Keratinocyte (primary cell): ENCODE measurements around the gene CRB2. TPM values are rescaled to one million over a fixed set of nuclear protein-coding genes. Genes with fewer than 3 reads are reported as not detected.

Source experiments
- DNase-seq: peaks from one replicate; pipeline ENCODE4 v3.0.0-alpha.2; 2011; ENCODE audit warnings: low read depth, missing footprints, low spot score
- FAIRE-seq: peaks from 2 replicates; lab custom pipeline; 2011; peaks lifted over from hg19 to GRCh38; lab: Jason Lieb, UNC
- H2AFZ ChIP-seq: 2 replicates; pipeline ENCODE4 v1.6.0; 2012; ENCODE audit warnings: low read length, control low read depth, inconsistent platforms; ENCODE audit not compliant: control insufficient read depth
- H3K27ac ChIP-seq: 2 replicates; pipeline ENCODE4 v1.5.1; 2011; ENCODE audit warnings: low read length; ENCODE audit not compliant: control insufficient read depth, insufficient read depth
- H3K27me3 ChIP-seq: 3 replicates; pipeline ENCODE4 v1.6.0; 2011; ENCODE audit warnings: low read length; ENCODE audit not compliant: control insufficient read depth, insufficient read depth; ENCODE audit errors: extremely low read depth
- H3K36me3 ChIP-seq, 2 experiments: 2 replicates in 1 of 2; 3 replicates in 1 of 2; pipeline ENCODE4 v1.5.1; 2011; ENCODE audit warnings: low read length in 2 of 2, mild to moderate bottlenecking in 1 of 2; ENCODE audit not compliant: control insufficient read depth in 2 of 2, insufficient read depth in 2 of 2; ENCODE audit errors: extremely low read depth in 1 of 2
- H3K4me1 ChIP-seq: 3 replicates; pipeline ENCODE4 v1.5.1; 2011; ENCODE audit warnings: low read length; ENCODE audit not compliant: control insufficient read depth, insufficient read depth; ENCODE audit errors: extremely low read depth
- H3K4me2 ChIP-seq: 3 replicates; pipeline ENCODE4 v1.6.0; 2011; ENCODE audit warnings: low read depth, low read length; ENCODE audit not compliant: control insufficient read depth, insufficient read depth; ENCODE audit errors: extremely low read depth
- H3K4me3 ChIP-seq, 3 experiments: fragments of 200-600 bp in 1 of 3; sonication (generic) in 1 of 3; 2 replicates in 2 of 3; 3 replicates in 1 of 3; pipeline ENCODE4 v1.5.1; 2011 to 2016; ENCODE audit warnings: low read length in 3 of 3, mild to moderate bottlenecking in 3 of 3, control low read depth in 2 of 3, inconsistent platforms in 1 of 3, low read depth in 1 of 3, mixed read lengths in 1 of 3, mixed run types in 1 of 3, moderate library complexity in 1 of 3; ENCODE audit not compliant: control insufficient read depth in 2 of 3, insufficient read depth in 2 of 3; ENCODE audit errors: extremely low read depth in 1 of 3
- H3K79me2 ChIP-seq: 2 replicates; pipeline ENCODE4 v1.6.0; 2012; ENCODE audit warnings: low read length; ENCODE audit not compliant: control insufficient read depth, insufficient read depth
- H3K9ac ChIP-seq: 3 replicates; pipeline ENCODE4 v1.6.0; 2011; ENCODE audit warnings: low read length; ENCODE audit not compliant: control insufficient read depth, insufficient read depth; ENCODE audit errors: extremely low read depth
- H3K9me1 ChIP-seq: 3 replicates; pipeline ENCODE4 v1.6.0; 2011; ENCODE audit warnings: low read length; ENCODE audit not compliant: control insufficient read depth, insufficient read depth; ENCODE audit errors: extremely low read depth
- H3K9me3 ChIP-seq: 2 replicates; pipeline ENCODE4 v1.5.1; 2012; ENCODE audit warnings: low read depth, low read length; ENCODE audit not compliant: control insufficient read depth
- H4K20me1 ChIP-seq: 3 replicates; pipeline ENCODE4 v1.6.0; 2011; ENCODE audit warnings: low read length; ENCODE audit not compliant: control insufficient read depth, insufficient read depth; ENCODE audit errors: extremely low read depth
- EZH2 ChIP-seq: IDR thresholded peaks from one replicate; pipeline ENCODE4 v1.6.1; 2012; ENCODE audit warnings: inconsistent platforms, mild to moderate bottlenecking, low read length, moderate library complexity
- dilution Hi-C: fragments of 300-500 bp; cut with MboI; formaldehyde crosslinking; loops from one replicate; pipeline ENCODE4 v1.7.0; 2020; ENCODE audit warnings: low sequenced_read_pairs; ENCODE audit not compliant: extremely low pct_ligation_motif_present
- polyA plus RNA-seq, 5 experiments: library from polyadenylated mRNA; depleted of rRNA in 3 of 5; stranded (reverse) in 3 of 5; stranded (forward) in 1 of 5; unstranded in 1 of 5; fragments of >200 nt; gene quantifications; 1 replicate in 1 of 5; 2 replicates in 3 of 5; 3 replicates in 1 of 5; pipeline versions ENCODE4 v1.2.1 to v1.2.3, GENCODE V29; 2011 to 2012; ENCODE audit warnings: missing spikeins in 2 of 5, low read depth in 1 of 5, low replicate concordance in 1 of 5
- TF ChIP-seq, protein P1 (sequence below), 3 experiments: IDR thresholded peaks in 1 of 3; conservative IDR thresholded peaks in 1 of 3; optimal IDR thresholded peaks in 1 of 3; 2 replicates in 2 of 3; 3 replicates in 1 of 3; pipeline versions ENCODE3 to v1.5.1; 2011; ENCODE audit warnings: low read length in 3 of 3, mild to moderate bottlenecking in 3 of 3, moderate library complexity in 2 of 3, control low read depth in 1 of 3, inconsistent platforms in 1 of 3; ENCODE audit not compliant: insufficient read depth in 2 of 3; ENCODE audit errors: extremely low read depth in 1 of 3

Gene CRB2
- polyA plus RNA-seq, 1 donor (not counting 4 experiments of a cell fraction or from before 2014, with no cell fraction given) = not detected

DNA sequence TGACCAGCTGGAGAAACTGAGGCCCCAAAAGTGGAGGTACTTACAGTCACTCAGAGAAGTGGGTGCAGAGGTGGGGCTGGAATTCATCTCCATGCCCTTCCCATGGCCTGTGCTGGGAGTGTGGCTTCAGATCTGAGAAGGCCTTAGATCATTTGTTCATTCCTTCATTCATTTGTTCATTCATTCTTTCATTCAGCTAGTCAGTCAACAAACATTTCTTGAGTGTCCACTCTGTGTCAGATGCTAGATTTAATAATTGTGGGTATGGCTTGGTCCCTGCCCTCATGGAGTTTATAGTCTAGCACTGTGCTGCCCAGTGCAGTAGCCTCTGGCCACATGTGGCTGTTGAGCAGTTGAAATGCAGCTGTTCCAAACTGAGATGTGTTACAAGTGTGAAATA is 19.0 kb upstream of the CRB2 start:
- H3K9me3 ChIP-seq = no peaks in the 10 kb centered on the region
- no peaks in the 10 kb centered on the region for H3K79me2 ChIP-seq
- H4K20me1 ChIP-seq = no peaks in the 10 kb centered on the region
- FAIRE-seq (no peak), DNase-seq (no peak)
- H3K36me3 ChIP-seq = no peaks in the 10 kb centered on the region
- TF ChIP-seq EZH2 = no peak
- TF ChIP-seq, protein P1, sequence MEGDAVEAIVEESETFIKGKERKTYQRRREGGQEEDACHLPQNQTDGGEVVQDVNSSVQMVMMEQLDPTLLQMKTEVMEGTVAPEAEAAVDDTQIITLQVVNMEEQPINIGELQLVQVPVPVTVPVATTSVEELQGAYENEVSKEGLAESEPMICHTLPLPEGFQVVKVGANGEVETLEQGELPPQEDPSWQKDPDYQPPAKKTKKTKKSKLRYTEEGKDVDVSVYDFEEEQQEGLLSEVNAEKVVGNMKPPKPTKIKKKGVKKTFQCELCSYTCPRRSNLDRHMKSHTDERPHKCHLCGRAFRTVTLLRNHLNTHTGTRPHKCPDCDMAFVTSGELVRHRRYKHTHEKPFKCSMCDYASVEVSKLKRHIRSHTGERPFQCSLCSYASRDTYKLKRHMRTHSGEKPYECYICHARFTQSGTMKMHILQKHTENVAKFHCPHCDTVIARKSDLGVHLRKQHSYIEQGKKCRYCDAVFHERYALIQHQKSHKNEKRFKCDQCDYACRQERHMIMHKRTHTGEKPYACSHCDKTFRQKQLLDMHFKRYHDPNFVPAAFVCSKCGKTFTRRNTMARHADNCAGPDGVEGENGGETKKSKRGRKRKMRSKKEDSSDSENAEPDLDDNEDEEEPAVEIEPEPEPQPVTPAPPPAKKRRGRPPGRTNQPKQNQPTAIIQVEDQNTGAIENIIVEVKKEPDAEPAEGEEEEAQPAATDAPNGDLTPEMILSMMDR (optimal IDR thresholded peaks at IDR 0.05 in 1 of 3, IDR thresholded peaks at IDR 0.05 in 1 of 3, conservative IDR thresholded peaks at IDR 0.05 in 1 of 3; ENCODE audit: extremely low read depth in 1 of 3, insufficient read depth in 2 of 3, low read length in 3 of 3) = no peak
- no peak overlapping the region for H3K9ac ChIP-seq
- no peak overlapping the region for H3K27ac ChIP-seq
- peaks cover 10% of the 10 kb centered on the region for H3K4me1 ChIP-seq
- no peak overlapping the region for H3K4me3 ChIP-seq
- dilution Hi-C loops = no loop called here
- H3K9me1 ChIP-seq = no peaks in the 10 kb centered on the region
- H3K27me3 ChIP-seq = no peaks in the 10 kb centered on the region
- no peak overlapping the region for H3K4me2 ChIP-seq
- no peak overlapping the region for H2AFZ ChIP-seq

DNA sequence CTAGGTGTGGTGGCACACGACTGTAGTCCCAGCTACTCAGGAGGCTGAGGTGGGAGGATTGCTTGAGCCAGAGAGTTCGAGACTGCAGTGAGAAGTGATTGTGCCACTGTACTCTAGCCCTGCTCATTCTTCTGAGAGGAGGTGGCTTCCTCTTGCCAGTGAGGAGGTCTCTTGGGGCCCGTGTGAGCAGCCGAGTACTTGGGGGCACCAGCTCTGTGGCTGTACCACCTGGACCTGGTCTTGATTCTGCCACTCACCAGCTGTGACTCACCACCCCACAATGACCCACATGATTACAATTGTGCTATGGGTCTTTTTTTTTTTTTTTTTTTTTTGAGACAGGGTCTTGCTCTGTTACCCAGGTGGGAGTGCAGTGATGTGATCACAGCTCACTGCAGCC is 18.0 kb upstream of the CRB2 start:
- no peaks in the 10 kb centered on the region for H4K20me1 ChIP-seq
- H3K9ac ChIP-seq = no peak overlapping the region
- dilution Hi-C loops = no loop called here
- H2AFZ ChIP-seq = no peak overlapping the region
- TF ChIP-seq, protein P1 (optimal IDR thresholded peaks at IDR 0.05 in 1 of 3, IDR thresholded peaks at IDR 0.05 in 1 of 3, conservative IDR thresholded peaks at IDR 0.05 in 1 of 3; ENCODE audit: extremely low read depth in 1 of 3, insufficient read depth in 2 of 3, low read length in 3 of 3) = no peak
- TF ChIP-seq EZH2 = no peak
- H3K4me1 ChIP-seq = peaks cover 10% of the 10 kb centered on the region
- H3K36me3 ChIP-seq = no peaks in the 10 kb centered on the region
- no peak overlapping the region for H3K4me2 ChIP-seq
- no peak overlapping the region for H3K27ac ChIP-seq
- no peaks in the 10 kb centered on the region for H3K79me2 ChIP-seq
- H3K4me3 ChIP-seq = no peak overlapping the region
- DNase-seq (no peak), FAIRE-seq (no peak)
- H3K27me3 ChIP-seq = no peaks in the 10 kb centered on the region
- no peaks in the 10 kb centered on the region for H3K9me3 ChIP-seq
- H3K9me1 ChIP-seq = no peaks in the 10 kb centered on the region
